CD14-positive monocyte (primary cell): ENCODE data around the gene PPA2. TPM values are rescaled to one million over a fixed set of nuclear protein-coding genes. Genes with fewer than 3 reads are reported as not detected.

Experiments
- DNase-seq, 3 donors: peaks; one replicate each; pipeline ENCODE4 v3.0.0-alpha.2; 2011 to 2022
- H2AFZ ChIP-seq: 2 replicates; pipeline ENCODE4 v1.6.0; 2012; ENCODE audit warnings: mild to moderate bottlenecking, low read depth, low read length, inconsistent platforms; ENCODE audit not compliant: insufficient read depth, poor library complexity, severe bottlenecking
- H3K27ac ChIP-seq, 2 donors: 1 replicate in 1 of 2; 2 replicates in 1 of 2; pipeline ENCODE4 v1.5.1; 2012 to 2013; ENCODE audit warnings: low read length in 2 of 2, control low read depth in 1 of 2, inconsistent platforms in 1 of 2, low read depth in 1 of 2, mild to moderate bottlenecking in 1 of 2
- H3K27me3 ChIP-seq, 2 donors: one replicate each; pipeline versions ENCODE4 v1.6.0 to v1.6.1; 2011 to 2013; ENCODE audit warnings: low read length in 2 of 2; ENCODE audit not compliant: control insufficient read depth in 2 of 2, insufficient read depth in 2 of 2
- H3K36me3 ChIP-seq, 2 donors: replicated peaks in 1 of 2; 1 replicate in 1 of 2; 2 replicates in 1 of 2; pipeline versions ENCODE4 v1.5.1 to v1.6.1; 2012 to 2013; ENCODE audit warnings: low read length in 2 of 2, control low read depth in 1 of 2, inconsistent platforms in 1 of 2, mild to moderate bottlenecking in 1 of 2; ENCODE audit not compliant: insufficient read depth in 2 of 2, control insufficient read depth in 1 of 2
- H3K4me1 ChIP-seq, 2 donors: 1 replicate in 1 of 2; 2 replicates in 1 of 2; pipeline versions ENCODE4 v1.5.1 to v1.6.1; 2012 to 2013; ENCODE audit warnings: low read length in 2 of 2, control low read depth in 1 of 2, inconsistent platforms in 1 of 2, mild to moderate bottlenecking in 1 of 2, moderate library complexity in 1 of 2; ENCODE audit not compliant: insufficient read depth in 2 of 2, control insufficient read depth in 1 of 2
- H3K4me2 ChIP-seq: replicated peaks from 2 replicates; pipeline ENCODE3; 2012; ENCODE audit warnings: low read length, moderate library complexity, mild to moderate bottlenecking; ENCODE audit not compliant: poor library complexity, severe bottlenecking; ENCODE audit errors: extremely low read depth
- H3K4me3 ChIP-seq, 3 experiments: fragments of 200-600 bp in 1 of 3; sonication (generic) in 1 of 3; replicated peaks in 1 of 3; 1 replicate in 2 of 3; 2 replicates in 1 of 3; pipeline ENCODE4 v1.5.1; 2011 to 2013; ENCODE audit warnings: low read length in 3 of 3, mild to moderate bottlenecking in 3 of 3, control low read depth in 2 of 3, low read depth in 2 of 3, inconsistent platforms in 1 of 3, moderate library complexity in 1 of 3
- H3K79me2 ChIP-seq: 2 replicates; pipeline ENCODE4 v1.6.0; 2012; ENCODE audit warnings: mild to moderate bottlenecking, control low read depth, inconsistent platforms, low read length, moderate library complexity; ENCODE audit not compliant: insufficient read depth
- H3K9ac ChIP-seq: 2 replicates; pipeline ENCODE4 v1.6.0; 2017; ENCODE audit warnings: low read length, mild to moderate bottlenecking; ENCODE audit not compliant: insufficient read depth, poor library complexity, severe bottlenecking
- H3K9me3 ChIP-seq, 2 donors: replicated peaks in 1 of 2; 1 replicate in 1 of 2; 2 replicates in 1 of 2; pipeline versions ENCODE4 v1.5.1 to v1.6.1; 2012 to 2013; ENCODE audit warnings: low read length in 2 of 2, control low read depth in 1 of 2; ENCODE audit not compliant: control insufficient read depth in 1 of 2, insufficient read depth in 1 of 2
- H4K20me1 ChIP-seq: 2 replicates; pipeline ENCODE4 v1.6.0; 2012; ENCODE audit warnings: mild to moderate bottlenecking, low read length, control low read depth, moderate library complexity; ENCODE audit not compliant: insufficient read depth
- H3K27ac Mint-ChIP-seq, 7 donors: one replicate each; pipeline ENCODE4 v1.8.0; 2020; ENCODE audit warnings: mild to moderate bottlenecking in 7 of 7, mixed read lengths in 7 of 7, moderate library complexity in 6 of 7, inconsistent platforms in 2 of 7
- H3K27me3 Mint-ChIP-seq, 3 donors: one replicate each; pipeline ENCODE4 v1.8.0; 2021 to 2022; ENCODE audit warnings: low read depth in 3 of 3, mild to moderate bottlenecking in 3 of 3, mixed read lengths in 3 of 3, moderate library complexity in 3 of 3, inconsistent platforms in 1 of 3
- H3K36me3 Mint-ChIP-seq, 2 donors: one replicate each; pipeline ENCODE4 v1.8.0; 2020; ENCODE audit warnings: mixed read lengths in 2 of 2, inconsistent platforms in 1 of 2, mild to moderate bottlenecking in 1 of 2
- H3K4me1 Mint-ChIP-seq: one replicate; pipeline ENCODE4 v1.8.0; 2020; ENCODE audit warnings: mild to moderate bottlenecking, mixed read lengths
- H3K4me3 Mint-ChIP-seq, 2 donors: one replicate each; pipeline ENCODE4 v1.8.0; 2020; ENCODE audit warnings: mild to moderate bottlenecking in 2 of 2, mixed read lengths in 2 of 2, moderate library complexity in 1 of 2
- H3K9me3 Mint-ChIP-seq, 7 donors: one replicate each; pipeline ENCODE4 v1.8.0; 2020 to 2022; ENCODE audit warnings: mixed read lengths in 7 of 7, mild to moderate bottlenecking in 6 of 7, moderate library complexity in 6 of 7, inconsistent platforms in 2 of 7
- CTCF ChIP-seq: fragments of 200-600 bp; IDR thresholded peaks from one replicate; pipeline ENCODE4 v1.8.0; 2022; ENCODE audit warnings: antibody characterized with exemption, mild to moderate bottlenecking
- WGBS: methylation state at CpG from one replicate; pipeline ENCODE4 v1.1.5; 2013; ENCODE audit warnings: missing lambda C conversion rate; ENCODE audit not compliant: insufficient coverage; 5-methylcytosine and 5-hydroxymethylcytosine counted together
- intact Hi-C, 2 donors: fragments of 100-400 bp; cut with micrococcal nuclease; formaldehyde crosslinking; loops; one replicate each; pipeline versions ENCODE4 v1.15.0 to v1.15.1; 2023
- polyA plus RNA-seq, 3 donors: library from polyadenylated mRNA; depleted of rRNA in 1 of 3; unstranded in 2 of 3; stranded (reverse) in 1 of 3; fragments of 300-500 nt in 2 of 3; fragments of >200 nt in 1 of 3; fragmentation: Illumina TruSeq in 2 of 3; gene quantifications; 1 replicate in 2 of 3; 2 replicates in 1 of 3; pipeline ENCODE4 v1.2.3, GENCODE V29; 2012 to 2021

PPA2 gene
- polyA plus RNA-seq, 3 donors, result 24.8 to 128 (median 110) TPM

GRCh38 chr4:105495667-105496066 is 21.8 kb upstream of the PPA2 start:
- Mint-ChIP-seq H3K9me3 (peaks cover 0 to 7% (median 6%) of the 10 kb centered on the region in 7 donors), H3K36me3 (no peaks in the 10 kb centered on the region), H3K27me3 (peaks cover 0 to 3% (median 1%) of the 10 kb centered on the region in 3 donors), H3K4me3 (no peak overlapping the region), H3K4me1 (no peaks in the 10 kb centered on the region), H3K27ac (no peak overlapping the region)
- Histone ChIP-seq H3K9ac (no peak overlapping the region), H3K4me2 (no peak overlapping the region), H3K79me2 (no peaks in the 10 kb centered on the region), H3K9me3 (peaks cover 0 to 2% of the 10 kb centered on the region in 2 donors), H3K27ac (no peak overlapping the region), H3K27me3 (no peaks in the 10 kb centered on the region), H3K4me3 (no peak overlapping the region), H3K4me1 (no peaks in the 10 kb centered on the region), H4K20me1 (no peaks in the 10 kb centered on the region), H2AFZ (no peak overlapping the region), H3K36me3 (no peaks in the 10 kb centered on the region)
- intact Hi-C loops, result no loop called here
- WGBS, result 100% methylated on average over 1 of the region's 3 CpGs
- TF ChIP-seq CTCF, result no peak
- no peak for DNase-seq

GRCh38 chr4:105490523-105490922 is 16.7 kb upstream of the PPA2 start:
- no peak overlapping the region for H3K27ac ChIP-seq
- no peak for DNase-seq
- no peaks in the 10 kb centered on the region for H3K4me1 Mint-ChIP-seq
- no peak overlapping the region for H3K9ac ChIP-seq
- H3K27me3 Mint-ChIP-seq, result peaks cover 0 to 4% (median 2%) of the 10 kb centered on the region in 3 donors
- H3K4me3 Mint-ChIP-seq, result no peak overlapping the region
- intact Hi-C loops, result no loop called here
- H3K4me2 ChIP-seq, result no peak overlapping the region
- no peak overlapping the region for H2AFZ ChIP-seq
- WGBS, result no CpG with 5 or more reads among the region's 1 CpG
- H4K20me1 ChIP-seq, result no peaks in the 10 kb centered on the region
- no peaks in the 10 kb centered on the region for H3K27me3 ChIP-seq
- no peaks in the 10 kb centered on the region for H3K4me1 ChIP-seq
- H3K4me3 ChIP-seq, result no peak overlapping the region
- H3K9me3 Mint-ChIP-seq, result peaks cover 3 to 14% (median 11%) of the 10 kb centered on the region in 7 donors
- no peak for TF ChIP-seq CTCF
- no peaks in the 10 kb centered on the region for H3K36me3 Mint-ChIP-seq
- peak overlapping the region in 1 of 7 donors; percentile 14 for H3K27ac Mint-ChIP-seq
- H3K36me3 ChIP-seq, result no peaks in the 10 kb centered on the region
- H3K9me3 ChIP-seq, result no peaks in the 10 kb centered on the region
- H3K79me2 ChIP-seq, result no peaks in the 10 kb centered on the region
